Measurements from ENCODE around the gene TSC1. TPM values are rescaled to one million over a fixed set of nuclear protein-coding genes. Genes with fewer than 3 reads are reported as not detected.

Gene TSC1
- total RNA-seq, 1 donor from 2014 or later: 50.9 TPM

- ATAC-seq (no peak), DNase-seq (no peak)
- Histone ChIP-seq H3K4me3 (no peak overlapping the region), H3K27me3 (ENCODE audit: low read depth) (no peaks in the 10 kb centered on the region), H3K4me1 (peaks cover 13% of the 10 kb centered on the region), H3K9me3 (no peaks in the 10 kb centered on the region), H3K36me3 (no peaks in the 10 kb centered on the region), H3K27ac (no peak overlapping the region)
- no peak for TF ChIP-seq CTCF (IDR thresholded peaks at IDR 0.05)
- intact Hi-C loops (cut with DNase I): no loop called here
These were observed 64.1 kb downstream of the TSC1 start for GRCh38 chr9:132880324-132880661.

GRCh38 chr9:132879457-132880323, 64.7 kb downstream of the TSC1 start:
- no peak for ATAC-seq
- peaks cover 13% of the 10 kb centered on the region for H3K4me1 ChIP-seq
- no peak for DNase-seq
- no peaks in the 10 kb centered on the region for H3K36me3 ChIP-seq
- TF ChIP-seq CTCF (IDR thresholded peaks at IDR 0.05): no peak
- no peaks in the 10 kb centered on the region for H3K27me3 ChIP-seq (ENCODE audit: low read depth)
- H3K27ac ChIP-seq: peak overlapping the region; percentile 85
- H3K9me3 ChIP-seq: no peaks in the 10 kb centered on the region
- H3K4me3 ChIP-seq: peak overlapping the region; percentile 89
- intact Hi-C loops (cut with DNase I): no loop called here

DNA sequence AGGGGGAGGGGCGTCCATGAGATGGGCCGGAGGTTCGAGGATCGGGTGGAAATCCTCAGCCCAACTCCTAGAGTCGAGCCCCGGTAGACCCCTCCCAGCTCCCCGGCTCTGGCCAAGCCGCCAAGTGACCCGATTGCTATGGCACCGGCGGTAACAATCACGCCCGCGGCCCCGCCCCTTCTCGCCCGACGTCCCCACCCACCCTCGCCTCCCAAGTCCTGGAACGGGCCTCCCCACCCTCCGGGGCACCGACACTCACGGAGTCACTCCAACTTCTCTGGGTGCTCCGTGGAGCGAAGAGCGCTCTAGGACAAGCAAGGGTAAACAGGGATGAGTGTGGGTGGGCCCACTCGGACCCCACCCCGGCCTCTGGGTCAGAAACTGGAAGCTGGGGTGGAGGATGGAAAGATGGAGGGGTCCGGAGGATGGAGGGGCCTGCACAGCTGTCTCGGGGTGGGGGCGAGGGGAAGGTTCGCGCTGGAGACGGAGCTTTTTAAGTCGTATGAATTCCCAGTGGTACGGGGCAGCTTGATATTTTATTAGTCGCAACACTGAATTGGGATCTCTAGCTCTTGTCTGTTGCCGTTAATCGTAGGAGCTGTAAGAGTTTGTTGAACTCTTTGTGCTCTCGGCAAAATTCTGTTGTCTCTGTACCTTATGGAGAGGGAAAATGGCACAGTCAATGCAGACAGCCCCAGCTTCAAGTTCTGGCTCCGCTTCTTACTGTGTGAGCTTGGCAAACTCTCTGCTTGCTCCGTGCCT, 65.5 kb downstream of the TSC1 start, which contains the start of gene SPACA9:
Gene SPACA9 (plus strand): TSS at position 204 of the 762 bp plus-strand sequence. CDS start 5,050 bp downstream, outside the sequence.
- DNase-seq (peak; percentile 85), ATAC-seq (peak; percentile 90 to 95)
- no peak for TF ChIP-seq CTCF (IDR thresholded peaks at IDR 0.05)
- intact Hi-C loops (cut with DNase I): no loop called here
- Histone ChIP-seq H3K4me1 (peaks cover 13% of the 10 kb centered on the region), H3K4me3 (peak within 1 kb of the TSS; percentile 89), H3K9me3 (no peaks in the 10 kb centered on the region), H3K27me3 (ENCODE audit: low read depth) (no peaks in the 10 kb centered on the region), H3K27ac (peak within 1 kb of the TSS; percentile 85), H3K36me3 (no peaks in the 10 kb centered on the region)

GRCh38 chr9:132877824-132878694, 66.4 kb downstream of the TSC1 start, which contains the start of gene AK8:
Gene AK8 (minus strand): TSS chr9:132878284. CDS start chr9:132878255, 29 bp downstream.
- Histone ChIP-seq H3K27ac (peak within 1 kb of the TSS; percentile 85), H3K4me3 (peak within 1 kb of the TSS; percentile 89), H3K4me1 (peaks cover 13% of the 10 kb centered on the region), H3K9me3 (no peaks in the 10 kb centered on the region), H3K27me3 (ENCODE audit: low read depth) (no peaks in the 10 kb centered on the region), H3K36me3 (no peaks in the 10 kb centered on the region)
- intact Hi-C loops (cut with DNase I): no loop called here
- ATAC-seq: peak; percentile 94 to 97
- peak; percentile 83 for DNase-seq
- TF ChIP-seq CTCF (IDR thresholded peaks at IDR 0.05): no peak

- no peaks in the 10 kb centered on the region for H3K9me3 ChIP-seq
- ATAC-seq (no peak), DNase-seq (no peak)
- peaks cover 13% of the 10 kb centered on the region for H3K4me1 ChIP-seq
- peak overlapping the region; percentile 85 for H3K27ac ChIP-seq
- no peaks in the 10 kb centered on the region for H3K36me3 ChIP-seq
- intact Hi-C loops (cut with DNase I): no loop called here
- TF ChIP-seq CTCF (IDR thresholded peaks at IDR 0.05): no peak
- H3K4me3 ChIP-seq: peak overlapping the region; percentile 89
- no peaks in the 10 kb centered on the region for H3K27me3 ChIP-seq (ENCODE audit: low read depth)
These were observed 67.0 kb downstream of the TSC1 start for GRCh38 chr9:132877458-132877823.
